ENCODE results near the gene SCN1B.

DNA sequence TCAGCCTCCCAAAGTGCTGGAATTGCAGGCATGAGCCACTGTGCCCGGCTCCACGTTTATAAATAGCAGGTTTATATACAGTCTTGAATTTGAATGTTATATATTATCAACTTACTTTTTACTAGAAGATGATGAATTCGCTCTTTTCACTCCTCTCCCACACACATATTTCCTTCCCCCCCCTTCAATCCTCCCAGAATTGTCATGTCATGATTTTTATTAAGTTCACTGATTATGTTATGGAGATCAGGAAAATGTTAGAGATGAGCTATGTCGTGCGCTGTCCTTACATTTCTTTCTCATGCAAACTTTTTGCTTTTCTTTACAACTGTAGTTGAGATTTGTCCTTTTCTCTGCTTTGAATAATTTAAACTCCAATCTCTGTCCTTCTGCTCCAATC, 48.0 kb upstream of the SCN1B start:
- TF ChIP-seq CTCF (IDR thresholded peaks at IDR 0.05) = no peak
- TF ChIP-seq POLR2A (IDR thresholded peaks at IDR 0.05) = no peak
